Stimulated activated CD8-positive, alpha-beta memory T cell treated with anti-CD3 and anti-CD28 coated beads, Interleukin-4, amount 100 ng/mL, for 24 hours (primary cell): ENCODE data around the gene TLE4.

Experiments used
- DNase-seq: peaks from one replicate; pipeline ENCODE4 v3.0.0-alpha.2; 2020; ENCODE audit warnings: low read depth

The TLE4 gene

GRCh38 chr9:79572032-79572607 lies 355 bp downstream of the TLE4 start:
- DNase-seq: no peak

GRCh38 chr9:79572608-79573411 lies 1.0 kb downstream of the TLE4 start:
- DNase-seq: peak; percentile 44

GRCh38 chr9:79573412-79573923 lies 1.7 kb downstream of the TLE4 start:
- DNase-seq: no peak

- DNase-seq: no peak
Measured at GRCh38 chr9:79574136-79574535, 2.4 kb downstream of the TLE4 start.

GRCh38 chr9:79574781-79575180 lies 3.0 kb downstream of the TLE4 start:
- DNase-seq: no peak

GRCh38 chr9:79575547-79575946 lies 3.8 kb downstream of the TLE4 start:
- DNase-seq: no peak

GRCh38 chr9:79577969-79578723 lies 6.4 kb downstream of the TLE4 start:
- no peak for DNase-seq

GRCh38 chr9:79578891-79579290 lies 7.1 kb downstream of the TLE4 start:
- DNase-seq: no peak

- DNase-seq: no peak
Measured at GRCh38 chr9:79579624-79580023, 7.9 kb downstream of the TLE4 start.

- DNase-seq: no peak
Measured at GRCh38 chr9:79580055-79580454, 8.3 kb downstream of the TLE4 start.

GRCh38 chr9:79581388-79581787 lies 9.6 kb downstream of the TLE4 start:
- no peak for DNase-seq

GRCh38 chr9:79581794-79582193 lies 10.0 kb downstream of the TLE4 start:
- no peak for DNase-seq

GRCh38 chr9:79583952-79584654 lies 12.3 kb downstream of the TLE4 start:
- DNase-seq: peak; percentile 11

GRCh38 chr9:79584655-79584982 lies 12.9 kb downstream of the TLE4 start:
- no peak for DNase-seq

- no peak for DNase-seq
Measured at GRCh38 chr9:79588488-79589223, 16.9 kb downstream of the TLE4 start.

GRCh38 chr9:79591458-79591857 lies 19.7 kb downstream of the TLE4 start:
- no peak for DNase-seq

- no peak for DNase-seq
Measured at GRCh38 chr9:79592726-79593493, 21.1 kb downstream of the TLE4 start.

- no peak for DNase-seq
Measured at GRCh38 chr9:79598562-79599345, 27.0 kb downstream of the TLE4 start.

- no peak for DNase-seq
Measured at GRCh38 chr9:79600466-79600865, 28.7 kb downstream of the TLE4 start.
